Epithelial cell of proximal tubule (primary cell): ENCODE data around the gene FAM9C. TPM values are rescaled to one million over a fixed set of nuclear protein-coding genes. Genes with fewer than 3 reads are reported as not detected.
A peak's percentile ranks its signal among the peaks of the same experiment; 100 is the strongest.

Source experiments
- DNase-seq: peaks from one replicate; pipeline ENCODE4 v3.0.0-alpha.2; 2011; ENCODE audit warnings: low read depth
- H3K4me3 ChIP-seq: 2 replicates; pipeline ENCODE4 v1.5.1; 2011; ENCODE audit warnings: low read depth, mild to moderate bottlenecking, low read length
- total RNA-seq: library from RNA; depleted of rRNA; stranded (reverse); fragments of >200 nt; gene quantifications from 2 replicates; pipeline ENCODE4 v1.2.3, GENCODE V29; 2015
- TF ChIP-seq, protein P1 (sequence below): conservative IDR thresholded peaks from 2 replicates; pipeline ENCODE4 v1.5.1; 2012; ENCODE audit warnings: low read depth, mild to moderate bottlenecking, low read length

Gene FAM9C
- total RNA-seq, 1 donor from 2014 or later, result not detected

DNA sequence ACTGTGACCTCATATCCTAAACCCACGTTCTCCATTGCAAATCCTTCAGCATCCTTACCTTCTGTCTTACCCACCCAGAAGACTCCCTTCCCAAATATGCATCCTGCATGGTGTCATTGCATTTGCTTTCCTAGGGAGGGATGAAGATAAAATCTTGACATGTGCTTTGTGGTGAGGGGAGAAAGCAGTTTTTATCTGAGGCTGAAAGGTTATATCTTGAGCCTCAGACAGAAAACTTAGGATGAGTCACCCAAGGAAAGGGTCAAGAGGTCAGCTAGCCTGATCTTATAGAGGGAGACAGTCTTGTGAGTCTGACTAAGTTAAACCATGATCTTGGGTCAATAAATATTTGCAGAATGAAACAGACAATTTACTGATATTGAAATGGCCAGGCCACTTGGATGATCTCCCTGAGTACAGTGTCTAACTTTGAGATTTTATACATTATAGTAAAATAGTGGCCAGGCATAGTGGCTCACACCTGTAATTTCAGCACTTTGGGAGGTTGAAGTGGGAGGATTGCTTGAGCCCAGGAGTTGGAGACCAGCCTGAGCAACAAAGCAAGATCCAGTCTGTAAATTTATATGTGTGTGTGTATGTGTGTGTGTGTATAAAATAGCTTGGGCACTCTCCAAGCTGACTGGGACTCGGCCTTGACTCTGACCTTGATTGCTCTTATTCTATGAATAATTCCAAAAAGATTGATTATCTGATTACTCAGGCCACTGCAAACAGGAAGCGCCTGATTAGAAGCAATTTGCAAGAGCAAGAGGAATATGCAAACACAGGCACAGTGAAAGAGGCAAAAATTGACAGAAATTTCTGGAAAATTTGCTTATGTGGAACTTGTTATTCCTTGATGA lies 15.4 kb upstream of the FAM9C start:
- DNase-seq, result peak; percentile 16
- TF ChIP-seq, protein P1, sequence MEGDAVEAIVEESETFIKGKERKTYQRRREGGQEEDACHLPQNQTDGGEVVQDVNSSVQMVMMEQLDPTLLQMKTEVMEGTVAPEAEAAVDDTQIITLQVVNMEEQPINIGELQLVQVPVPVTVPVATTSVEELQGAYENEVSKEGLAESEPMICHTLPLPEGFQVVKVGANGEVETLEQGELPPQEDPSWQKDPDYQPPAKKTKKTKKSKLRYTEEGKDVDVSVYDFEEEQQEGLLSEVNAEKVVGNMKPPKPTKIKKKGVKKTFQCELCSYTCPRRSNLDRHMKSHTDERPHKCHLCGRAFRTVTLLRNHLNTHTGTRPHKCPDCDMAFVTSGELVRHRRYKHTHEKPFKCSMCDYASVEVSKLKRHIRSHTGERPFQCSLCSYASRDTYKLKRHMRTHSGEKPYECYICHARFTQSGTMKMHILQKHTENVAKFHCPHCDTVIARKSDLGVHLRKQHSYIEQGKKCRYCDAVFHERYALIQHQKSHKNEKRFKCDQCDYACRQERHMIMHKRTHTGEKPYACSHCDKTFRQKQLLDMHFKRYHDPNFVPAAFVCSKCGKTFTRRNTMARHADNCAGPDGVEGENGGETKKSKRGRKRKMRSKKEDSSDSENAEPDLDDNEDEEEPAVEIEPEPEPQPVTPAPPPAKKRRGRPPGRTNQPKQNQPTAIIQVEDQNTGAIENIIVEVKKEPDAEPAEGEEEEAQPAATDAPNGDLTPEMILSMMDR, result no peak
- no peak overlapping the region for H3K4me3 ChIP-seq

DNA sequence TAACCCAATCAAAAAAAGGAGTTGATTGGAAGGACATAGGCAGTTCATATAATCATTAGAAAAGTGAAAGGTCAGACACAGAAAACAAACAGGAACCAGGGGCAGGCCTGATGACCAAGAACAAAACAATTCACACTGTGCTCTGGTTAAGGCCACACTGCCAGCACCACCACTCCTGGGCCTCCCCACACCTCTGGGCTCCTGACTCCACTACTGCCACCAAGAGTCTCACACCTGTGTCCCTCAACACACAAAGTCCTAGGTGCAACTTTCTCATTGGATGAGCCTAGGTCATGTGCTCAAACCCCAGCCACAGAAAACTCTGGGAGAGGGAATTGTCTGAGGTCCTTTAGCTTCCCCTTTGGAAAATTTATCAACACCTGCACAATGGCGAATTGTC lies 11.1 kb upstream of the FAM9C start:
- DNase-seq, result no peak
- TF ChIP-seq, protein P1, result no peak
- H3K4me3 ChIP-seq, result no peak overlapping the region

DNA sequence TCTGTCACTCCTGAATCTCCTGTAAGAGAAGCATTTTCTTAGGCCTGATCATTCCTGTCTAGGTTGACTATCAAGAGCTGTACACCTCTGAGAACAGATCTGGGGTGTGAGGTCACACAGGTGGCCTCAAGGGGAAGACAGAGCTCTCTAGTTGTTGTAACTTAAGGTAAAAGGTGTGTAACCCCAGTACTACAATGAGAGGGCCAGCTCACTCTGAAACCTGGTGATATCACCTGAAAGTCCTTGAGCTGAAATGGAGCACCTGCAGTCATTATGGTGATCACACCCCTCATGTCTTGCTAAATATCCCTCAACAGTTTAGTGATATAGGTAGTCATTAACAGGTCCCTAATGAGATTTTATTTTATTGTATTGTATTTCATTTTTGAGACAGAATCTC lies 8.8 kb upstream of the FAM9C start:
- TF ChIP-seq, protein P1, result no peak
- DNase-seq, result no peak

DNA sequence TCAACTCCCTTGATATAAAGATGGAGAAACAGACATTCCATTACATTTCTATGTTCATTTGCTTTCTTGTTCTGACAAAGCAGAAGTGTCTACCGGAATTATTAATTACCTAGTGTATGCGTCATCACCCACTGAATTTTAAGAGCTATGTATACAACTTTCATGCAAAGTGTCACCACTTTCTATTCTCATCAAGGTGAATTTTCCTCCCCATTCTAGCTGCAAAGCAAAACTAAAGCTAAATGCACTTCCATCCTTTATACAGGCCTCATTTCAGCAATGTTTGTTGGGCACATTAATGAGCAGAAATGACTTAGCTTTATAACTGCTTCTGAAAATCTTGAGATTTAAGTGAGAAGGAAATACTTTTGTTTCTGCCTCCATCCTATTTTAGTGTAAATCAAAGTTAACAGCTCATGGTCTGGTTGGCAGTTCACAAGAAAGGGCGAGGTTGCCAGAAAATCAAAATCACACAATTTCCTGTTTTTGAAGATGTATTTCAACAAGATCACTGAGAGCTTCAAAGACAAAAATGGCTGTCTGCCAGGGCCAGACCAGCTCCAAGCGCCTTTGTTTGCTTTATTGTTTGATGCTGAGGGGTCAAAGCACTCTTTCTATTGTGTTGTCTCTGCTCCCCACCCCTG lies 7.2 kb upstream of the FAM9C start:
- H3K4me3 ChIP-seq, result no peak overlapping the region
- TF ChIP-seq, protein P1, result no peak
- DNase-seq, result no peak

More for the DNA sequence above, 8.8 kb upstream of the FAM9C start:
- no peak overlapping the region for H3K4me3 ChIP-seq

DNA sequence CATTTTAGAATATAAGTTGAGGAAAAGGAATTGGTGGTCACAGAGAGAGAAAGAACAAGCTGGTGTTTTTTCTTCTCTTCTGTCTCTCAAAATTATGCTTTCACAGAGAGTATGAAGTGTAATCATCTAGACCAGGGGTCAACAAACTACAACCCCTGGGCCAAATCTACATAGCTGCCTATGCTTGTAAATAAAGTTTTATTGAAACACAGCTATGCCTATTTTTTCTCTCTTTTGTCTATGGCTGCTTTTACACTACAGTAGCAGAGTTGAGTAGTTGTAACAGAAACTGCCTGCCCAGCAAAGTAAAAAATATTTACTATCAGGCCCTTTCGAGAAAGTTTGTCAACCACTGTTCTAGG lies 6.7 kb upstream of the FAM9C start:
- TF ChIP-seq, protein P1, result no peak

DNA sequence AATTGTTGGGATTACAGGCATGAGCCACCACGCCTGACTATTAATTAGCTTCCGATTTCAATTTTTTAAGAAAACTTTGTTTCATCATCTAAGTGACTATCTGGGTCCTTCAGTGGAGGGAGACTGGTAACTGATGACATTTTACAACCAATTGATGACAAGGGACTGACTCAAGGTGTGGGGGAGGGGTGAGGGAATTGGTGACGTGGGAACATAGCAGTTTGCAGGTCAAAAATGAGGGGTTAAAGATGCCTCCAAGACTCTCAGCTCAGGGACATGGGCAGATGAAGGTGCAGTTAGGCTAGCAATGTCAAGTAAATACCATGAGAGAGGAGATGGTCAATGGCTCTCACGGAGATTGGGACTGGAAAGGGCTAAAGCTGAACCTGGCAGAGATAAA lies 5.7 kb upstream of the FAM9C start:
- DNase-seq, result no peak
- TF ChIP-seq, protein P1, result no peak
- H3K4me3 ChIP-seq, result no peak overlapping the region

More for the DNA sequence above, 6.7 kb upstream of the FAM9C start:
- H3K4me3 ChIP-seq, result no peak overlapping the region
- DNase-seq, result no peak

DNA sequence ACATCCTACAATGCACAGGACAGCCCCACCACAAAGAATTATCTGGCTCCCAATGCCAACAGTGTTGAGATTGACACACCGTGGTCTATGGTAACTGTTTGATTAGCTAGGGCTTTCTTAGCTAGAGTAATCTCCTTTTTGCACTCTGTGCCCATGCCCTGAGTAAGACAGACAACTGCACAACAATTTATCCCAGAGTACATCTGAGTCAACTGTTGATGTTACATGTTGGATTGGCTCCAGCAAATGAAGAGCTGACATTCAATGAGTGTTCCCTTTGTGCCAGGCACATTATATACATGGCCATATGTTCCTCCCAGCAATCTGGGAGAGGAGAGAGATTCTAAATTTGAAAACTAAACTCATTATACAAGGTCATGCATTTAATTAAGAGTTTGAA lies 3.9 kb upstream of the FAM9C start:
- DNase-seq, result no peak
- TF ChIP-seq, protein P1, result no peak
- H3K4me3 ChIP-seq, result no peak overlapping the region
